ENCODE measurements around the gene LZTS2.
A peak's percentile ranks its signal among the peaks of the same experiment; 100 is the strongest.

LZTS2 gene

GRCh38 chr10:101018600-101019439 is 19.2 kb downstream of the LZTS2 start:
- TF ChIP-seq RARB (CRISPR knock-in tag; IDR thresholded peaks at IDR 0.05) = no peak
- no peak for TF ChIP-seq OSR1 (CRISPR knock-in tag; IDR thresholded peaks at IDR 0.05)
- no peak for TF ChIP-seq ZC3H10 (CRISPR knock-in tag; IDR thresholded peaks at IDR 0.05)
- no peak for TF ChIP-seq TCF4 (CRISPR knock-in tag; IDR thresholded peaks at IDR 0.05; ENCODE audit: borderline replicate concordance)
- TF ChIP-seq CSDC2 (CRISPR knock-in tag; IDR thresholded peaks at IDR 0.05) = no peak
- no peak for TF ChIP-seq ZFP30 (CRISPR knock-in tag; IDR thresholded peaks at IDR 0.05)
- TF ChIP-seq, protein P1, sequence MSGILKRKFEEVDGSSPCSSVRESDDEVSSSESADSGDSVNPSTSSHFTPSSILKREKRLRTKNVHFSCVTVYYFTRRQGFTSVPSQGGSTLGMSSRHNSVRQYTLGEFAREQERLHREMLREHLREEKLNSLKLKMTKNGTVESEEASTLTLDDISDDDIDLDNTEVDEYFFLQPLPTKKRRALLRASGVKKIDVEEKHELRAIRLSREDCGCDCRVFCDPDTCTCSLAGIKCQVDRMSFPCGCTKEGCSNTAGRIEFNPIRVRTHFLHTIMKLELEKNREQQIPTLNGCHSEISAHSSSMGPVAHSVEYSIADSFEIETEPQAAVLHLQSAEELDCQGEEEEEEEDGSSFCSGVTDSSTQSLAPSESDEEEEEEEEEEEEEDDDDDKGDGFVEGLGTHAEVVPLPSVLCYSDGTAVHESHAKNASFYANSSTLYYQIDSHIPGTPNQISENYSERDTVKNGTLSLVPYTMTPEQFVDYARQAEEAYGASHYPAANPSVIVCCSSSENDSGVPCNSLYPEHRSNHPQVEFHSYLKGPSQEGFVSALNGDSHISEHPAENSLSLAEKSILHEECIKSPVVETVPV (CRISPR knock-in tag; IDR thresholded peaks at IDR 0.05) = no peak
- TF ChIP-seq SNAI2 (CRISPR knock-in tag; IDR thresholded peaks at IDR 0.05) = no peak
- no peak for TF ChIP-seq ESRRG (CRISPR knock-in tag; IDR thresholded peaks at IDR 0.05)
- peak; percentile 92 for ATAC-seq

DNA sequence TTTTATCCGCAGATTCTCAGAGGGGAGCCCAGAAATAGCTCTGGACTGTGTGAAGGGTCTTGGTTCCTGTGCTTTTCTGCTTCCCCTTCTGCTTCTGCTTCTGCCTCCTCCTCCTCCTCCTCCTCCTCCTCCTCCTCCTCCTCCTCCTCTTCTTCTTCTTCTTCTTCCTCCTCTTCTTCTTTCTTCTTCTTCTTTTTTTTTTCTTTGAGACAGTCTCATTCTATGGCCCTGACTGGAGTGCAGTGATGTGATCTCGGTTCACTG is 19.8 kb downstream of the LZTS2 start:
- TF ChIP-seq, protein P2, sequence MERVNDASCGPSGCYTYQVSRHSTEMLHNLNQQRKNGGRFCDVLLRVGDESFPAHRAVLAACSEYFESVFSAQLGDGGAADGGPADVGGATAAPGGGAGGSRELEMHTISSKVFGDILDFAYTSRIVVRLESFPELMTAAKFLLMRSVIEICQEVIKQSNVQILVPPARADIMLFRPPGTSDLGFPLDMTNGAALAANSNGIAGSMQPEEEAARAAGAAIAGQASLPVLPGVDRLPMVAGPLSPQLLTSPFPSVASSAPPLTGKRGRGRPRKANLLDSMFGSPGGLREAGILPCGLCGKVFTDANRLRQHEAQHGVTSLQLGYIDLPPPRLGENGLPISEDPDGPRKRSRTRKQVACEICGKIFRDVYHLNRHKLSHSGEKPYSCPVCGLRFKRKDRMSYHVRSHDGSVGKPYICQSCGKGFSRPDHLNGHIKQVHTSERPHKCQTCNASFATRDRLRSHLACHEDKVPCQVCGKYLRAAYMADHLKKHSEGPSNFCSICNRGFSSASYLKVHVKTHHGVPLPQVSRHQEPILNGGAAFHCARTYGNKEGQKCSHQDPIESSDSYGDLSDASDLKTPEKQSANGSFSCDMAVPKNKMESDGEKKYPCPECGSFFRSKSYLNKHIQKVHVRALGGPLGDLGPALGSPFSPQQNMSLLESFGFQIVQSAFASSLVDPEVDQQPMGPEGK (CRISPR knock-in tag; IDR thresholded peaks at IDR 0.05; ENCODE audit: borderline replicate concordance) = no peak
- no peak for TF ChIP-seq PPARA (CRISPR knock-in tag; IDR thresholded peaks at IDR 0.05; ENCODE audit: borderline replicate concordance)

DNA sequence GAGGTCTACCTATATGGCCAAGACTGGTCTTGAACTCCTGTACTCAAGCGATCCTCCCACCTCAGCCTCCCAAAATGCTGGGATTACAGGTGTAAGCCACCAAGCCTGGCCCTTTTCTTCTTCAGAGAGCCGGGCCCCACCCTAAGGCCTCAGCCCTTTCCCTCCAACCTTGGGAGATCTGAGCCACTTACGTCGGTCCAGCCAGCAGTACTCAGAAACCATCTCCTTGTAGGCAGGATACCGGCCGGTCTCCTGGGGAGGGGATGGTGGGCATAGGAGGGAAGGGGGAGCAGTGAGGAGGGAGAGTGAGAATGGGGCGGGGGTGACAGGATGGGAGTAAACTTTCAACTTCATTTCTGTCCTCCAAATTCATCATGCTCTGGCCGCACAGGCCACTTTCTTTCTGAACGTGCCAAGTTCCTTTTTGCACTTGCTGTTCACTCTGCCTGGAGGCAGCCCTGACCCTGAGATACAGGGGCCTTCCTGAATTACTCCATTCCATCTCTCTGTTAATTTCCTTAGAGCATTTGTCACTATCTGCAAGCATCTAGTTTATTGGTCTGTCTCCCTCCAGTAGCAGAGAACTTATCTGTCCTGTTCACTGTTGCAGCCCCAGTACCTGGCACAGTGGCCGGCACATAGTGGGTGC is 20.9 kb downstream of the LZTS2 start:
- ATAC-seq = no peak
- TF ChIP-seq ZFP30 (CRISPR knock-in tag; IDR thresholded peaks at IDR 0.05) (no peak), POU6F1 (CRISPR knock-in tag; IDR thresholded peaks at IDR 0.05; ENCODE audit: borderline replicate concordance, low read depth) (no peak)

More for the DNA sequence above, 19.8 kb downstream of the LZTS2 start:
- no peak for ATAC-seq

DNA sequence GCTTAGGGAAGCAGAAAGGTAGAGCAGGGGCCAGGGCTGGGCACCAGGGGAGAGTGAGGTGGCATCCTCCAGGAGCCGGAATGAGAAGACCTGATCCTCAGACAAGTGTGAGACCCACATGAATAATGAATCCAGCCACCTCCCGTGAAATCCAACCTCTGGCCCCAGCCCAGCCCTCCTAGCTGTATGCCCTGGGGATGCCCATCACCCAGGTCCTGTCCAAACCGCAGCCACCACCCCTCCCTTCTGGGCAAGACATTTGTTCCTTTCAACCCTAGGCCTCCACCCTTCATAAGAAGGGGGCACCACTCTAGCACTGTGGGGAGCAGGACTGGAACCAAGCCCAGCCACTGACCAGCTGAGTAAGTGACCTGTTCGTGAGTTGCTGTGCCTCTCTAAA is 21.6 kb downstream of the LZTS2 start:
- ATAC-seq = no peak
- TF ChIP-seq ZFP30 (CRISPR knock-in tag; IDR thresholded peaks at IDR 0.05) = no peak
- no peak for TF ChIP-seq ZC3H10 (CRISPR knock-in tag; IDR thresholded peaks at IDR 0.05)
- no peak for TF ChIP-seq PPARA (CRISPR knock-in tag; IDR thresholded peaks at IDR 0.05; ENCODE audit: borderline replicate concordance)
- no peak for TF ChIP-seq RARB (CRISPR knock-in tag; IDR thresholded peaks at IDR 0.05)
- TF ChIP-seq TCF4 (CRISPR knock-in tag; IDR thresholded peaks at IDR 0.05; ENCODE audit: borderline replicate concordance) = no peak
- TF ChIP-seq ZFP3 (CRISPR knock-in tag; IDR thresholded peaks at IDR 0.05) = no peak

GRCh38 chr10:101021692-101022251 is 22.2 kb downstream of the LZTS2 start:
- no peak for ATAC-seq

More at GRCh38 chr10:101021692-101022251, 22.2 kb downstream of the LZTS2 start:
- TF ChIP-seq ZFP3 (CRISPR knock-in tag; IDR thresholded peaks at IDR 0.05) (no peak), RARB (CRISPR knock-in tag; IDR thresholded peaks at IDR 0.05) (no peak), ZNF8 (CRISPR knock-in tag; IDR thresholded peaks at IDR 0.05) (no peak), TSHZ2 (CRISPR knock-in tag; IDR thresholded peaks at IDR 0.05) (no peak), ZFP30 (CRISPR knock-in tag; IDR thresholded peaks at IDR 0.05) (no peak), CSDC2 (CRISPR knock-in tag; IDR thresholded peaks at IDR 0.05) (no peak), ZC3H10 (CRISPR knock-in tag; IDR thresholded peaks at IDR 0.05) (no peak), GLIS3 (CRISPR knock-in tag; IDR thresholded peaks at IDR 0.05) (no peak), SNAI2 (CRISPR knock-in tag; IDR thresholded peaks at IDR 0.05) (no peak), ZNF565 (CRISPR knock-in tag; conservative IDR thresholded peaks at IDR 0.05; ENCODE audit: low read depth) (no peak), CREB5 (CRISPR knock-in tag; IDR thresholded peaks at IDR 0.05; ENCODE audit: low read depth) (no peak), ARNTL (CRISPR knock-in tag; IDR thresholded peaks at IDR 0.05; ENCODE audit: borderline replicate concordance, low read depth) (no peak), BACH2 (CRISPR knock-in tag; IDR thresholded peaks at IDR 0.05; ENCODE audit: borderline replicate concordance) (no peak)
- TF ChIP-seq, protein P2 (CRISPR knock-in tag; IDR thresholded peaks at IDR 0.05; ENCODE audit: borderline replicate concordance) = no peak

Data from SK-N-SH treated with all-trans-retinoic acid at 6 μM for 48 hours (cell line).